OCI-LY7 (cell line): ENCODE measurements around the gene ELOVL5. TPM values are rescaled to one million over a fixed set of nuclear protein-coding genes. Genes with fewer than 3 reads are reported as not detected.
"Not testable (repeated sequence)": the region's sequence is repeated elsewhere in the genome, so short reads cannot be mapped to it uniquely, and the experiment has no call there.

Experiments used
- BruUV-seq: library from RNA; stranded (reverse); fragments of 400-500 nt; replicated peaks from 2 replicates; lab custom pipeline; 2021; lab: Mats Ljungman, UMichigan
- CTCF ChIA-PET: fragments of 300-600 bp; sonication (Branson Sonifier 250); formaldehyde crosslinking; loops from one replicate; lab custom pipeline; 2022; ENCODE audit warnings: antibody characterized with exemption; ENCODE audit not compliant: unreplicated experiment; lab: Charles Lee
- POLR2A ChIA-PET: fragments of 300-600 bp; sonication (Branson Sonifier 250); formaldehyde crosslinking; loops from one replicate; lab custom pipeline; 2022; ENCODE audit warnings: antibody characterized with exemption; lab: Charles Lee
- DNase-seq: peaks from one replicate; pipeline ENCODE4 v3.0.0-alpha.2; 2015; ENCODE audit warnings: low spot score
- H2AFZ ChIP-seq: fragments of 200-600 bp; sonication (generic), shearing (Covaris generic); 2 replicates; pipeline ENCODE4 v1.6.1; 2014; ENCODE audit warnings: mild to moderate bottlenecking, antibody characterized with exemption, low read length, moderate library complexity
- H3K27ac ChIP-seq: fragments of 200-600 bp; sonication (generic); 2 replicates; pipeline ENCODE4 v1.5.1; 2014; ENCODE audit warnings: mixed run types, low read depth, mild to moderate bottlenecking, moderate library complexity, low read length, inconsistent platforms; ENCODE audit not compliant: poor library complexity, severe bottlenecking
- H3K36me3 ChIP-seq: fragments of 200-600 bp; sonication (generic); 2 replicates; pipeline ENCODE4 v1.6.1; 2014; ENCODE audit warnings: mild to moderate bottlenecking, antibody characterized with exemption, low read length, moderate library complexity, mixed read lengths; ENCODE audit not compliant: insufficient read depth
- H3K4me1 ChIP-seq: fragments of 200-600 bp; sonication (generic); 2 replicates; pipeline ENCODE4 v1.5.1; 2014; ENCODE audit warnings: mild to moderate bottlenecking, low read length; ENCODE audit not compliant: insufficient read depth, poor library complexity, severe bottlenecking
- H3K4me2 ChIP-seq: fragments of 200-600 bp; sonication (generic); 2 replicates; pipeline ENCODE4 v1.6.1; 2014; ENCODE audit warnings: mild to moderate bottlenecking, low read length
- H3K4me3 ChIP-seq: fragments of 200-600 bp; sonication (generic); 2 replicates; pipeline ENCODE4 v1.5.1; 2014; ENCODE audit warnings: mild to moderate bottlenecking, low read depth, low read length; ENCODE audit not compliant: poor library complexity, severe bottlenecking
- H3K79me2 ChIP-seq: fragments of 200-600 bp; sonication (generic); 2 replicates; pipeline ENCODE4 v1.6.1; 2016; ENCODE audit warnings: low read depth, mild to moderate bottlenecking, low read length, moderate library complexity, mixed read lengths; ENCODE audit not compliant: insufficient read depth
- H3K9me2 ChIP-seq: fragments of 200-600 bp; sonication (generic); 2 replicates; pipeline ENCODE4 v1.6.1; 2016; ENCODE audit warnings: mild to moderate bottlenecking, low read length, mixed read lengths; ENCODE audit not compliant: insufficient read depth
- H3K9me3 ChIP-seq: fragments of 200-600 bp; sonication (generic); 2 replicates; pipeline ENCODE4 v1.6.1; 2014; ENCODE audit warnings: mild to moderate bottlenecking, mixed run types, low read length, mixed read lengths
- H4K20me1 ChIP-seq: fragments of 200-600 bp; sonication (generic); 2 replicates; pipeline ENCODE4 v1.6.1; 2014; ENCODE audit warnings: mild to moderate bottlenecking, antibody characterized with exemption, low read length, moderate library complexity, mixed read lengths; ENCODE audit not compliant: insufficient read depth
- CTCF ChIP-seq: fragments of 200-600 bp; sonication (generic); conservative IDR thresholded peaks from 2 replicates; pipeline ENCODE4 v1.5.1; 2014; ENCODE audit warnings: mild to moderate bottlenecking, antibody characterized with exemption, low read length, moderate library complexity, mixed read lengths
- EZH2phosphoT487 ChIP-seq: fragments of 200-600 bp; sonication (generic); IDR thresholded peaks from 2 replicates; pipeline ENCODE4 v1.6.1; 2018; ENCODE audit warnings: low read depth, borderline replicate concordance, mild to moderate bottlenecking, mixed run types, antibody characterized with exemption, low read length, moderate library complexity, mixed read lengths
- intact Hi-C: fragments of 100-400 bp; cut with micrococcal nuclease; formaldehyde crosslinking; loops from one replicate; pipeline ENCODE4 v1.10.0; 2022; ENCODE audit not compliant: unreplicated experiment
- total RNA-seq, 2 experiments: library from RNA; depleted of rRNA in 1 of 2; stranded (reverse); fragments of >200 nt in 1 of 2; shearing (Covaris generic) in 1 of 2; gene quantifications; 2 replicates each; pipeline ENCODE4 v1.2.3, GENCODE V29; 2014 to 2022

ELOVL5 gene
- total RNA-seq, 2 experiments from 2014 or later: 66.8 to 97.1 TPM

GRCh38 chr6:53317861-53318260 is 30.9 kb downstream of the ELOVL5 start:
- TF ChIP-seq EZH2phosphoT487 (no peak), CTCF (no peak)
- H3K79me2 ChIP-seq: peaks cover 97% of the 10 kb centered on the region
- H3K36me3 ChIP-seq: peaks cover 28% of the 10 kb centered on the region
- H3K4me1 ChIP-seq: peaks cover 55% of the 10 kb centered on the region
- intact Hi-C loops: no loop called here
- H3K9me3 ChIP-seq: no peaks in the 10 kb centered on the region
- no peak overlapping the region for H2AFZ ChIP-seq
- H3K27ac ChIP-seq: no peak overlapping the region
- DNase-seq: no peak
- H3K4me2 ChIP-seq: no peak overlapping the region
- ChIA-PET CTCF (no interaction called here), POLR2A (interaction anchor here (0.7 to 2.7 kb wide), 6 partner anchors 9 to 45 kb away, joined by 3 to 15 read pairs (median 6); no protein-coding TSS in a partner anchor)
- peaks cover 28% of the 10 kb centered on the region; the same call in 1 of the 2 replicates for H4K20me1 ChIP-seq
- H3K4me3 ChIP-seq: no peak overlapping the region
- H3K9me2 ChIP-seq: no peaks in the 10 kb centered on the region
- no TSS peak for BruUV-seq

GRCh38 chr6:53317299-53317698 is 31.5 kb downstream of the ELOVL5 start:
- H3K27ac ChIP-seq, H3K4me2 ChIP-seq, intact Hi-C loops, BruUV-seq, H2AFZ ChIP-seq, H3K9me2 ChIP-seq, DNase-seq, CTCF ChIA-PET, H3K4me3 ChIP-seq, H3K9me3 ChIP-seq: not testable (repeated sequence)
- Histone ChIP-seq H3K36me3 (peaks cover 28% of the 10 kb centered on the region), H3K4me1 (peaks cover 55% of the 10 kb centered on the region), H3K79me2 (peaks cover 97% of the 10 kb centered on the region), H4K20me1 (peaks cover 25% of the 10 kb centered on the region; the same call in 1 of the 2 replicates)
- POLR2A ChIA-PET: interaction anchor here (0.6 to 1.3 kb wide), 3 partner anchors 11 to 249 kb away, joined by 3 to 9 read pairs (median 6); no protein-coding TSS in a partner anchor

GRCh38 chr6:53316142-53316541 is 32.6 kb downstream of the ELOVL5 start:
- Histone ChIP-seq H3K27ac (no peak overlapping the region), H3K4me3 (no peak overlapping the region), H3K79me2 (peaks cover 97% of the 10 kb centered on the region), H4K20me1 (peaks cover 23% of the 10 kb centered on the region; the same call in 1 of the 2 replicates), H3K36me3 (peaks cover 19% of the 10 kb centered on the region), H3K9me3 (no peaks in the 10 kb centered on the region), H2AFZ (no peak overlapping the region), H3K9me2 (no peaks in the 10 kb centered on the region), H3K4me1 (peaks cover 60% of the 10 kb centered on the region), H3K4me2 (peak overlapping the region; percentile 39)
- TF ChIP-seq EZH2phosphoT487 (no peak), CTCF (no peak)
- CTCF ChIA-PET: interaction anchor here (0.7 kb wide), 1 partner anchor 37 kb away, joined by 3 read pairs; no protein-coding TSS in a partner anchor
- POLR2A ChIA-PET: interaction anchor here (0.7 to 1.3 kb wide), 5 partner anchors 12 to 47 kb away, joined by 3 to 9 read pairs (median 4); no protein-coding TSS in a partner anchor
- no peak for DNase-seq
- intact Hi-C loops: no loop called here
- BruUV-seq: no TSS peak
